Esophagus muscularis mucosa (tissue), 4 donors: Measurements from ENCODE around the gene IQCK.

ENCODE experiments used
- EP300 ChIP-seq: sonication (generic); formaldehyde crosslinking; IDR thresholded peaks from one replicate; pipeline ENCODE4 v1.6.1; 2017; ENCODE audit warnings: antibody characterized with exemption
- POLR2A ChIP-seq: fragments of 450-650 bp; IDR thresholded peaks from one replicate; pipeline ENCODE4 v1.6.1; 2017; ENCODE audit warnings: antibody characterized with exemption, moderate library complexity, mild to moderate bottlenecking, low read depth
- POLR2AphosphoS5 ChIP-seq, 2 donors: sonication (generic); formaldehyde crosslinking; IDR thresholded peaks; one replicate each; pipeline ENCODE4 v1.6.1; 2017; ENCODE audit warnings: antibody characterized with exemption in 2 of 2
- TF ChIP-seq, protein P1 (sequence below), 3 experiments: fragments of 200-600 bp in 2 of 3; fragments of 450-650 bp in 1 of 3; sonication (generic) in 2 of 3; IDR thresholded peaks; one replicate each; pipeline ENCODE4 v1.5.1; 2017 to 2019; ENCODE audit warnings: antibody characterized with exemption in 3 of 3, mild to moderate bottlenecking in 2 of 3, moderate library complexity in 1 of 3

DNA sequence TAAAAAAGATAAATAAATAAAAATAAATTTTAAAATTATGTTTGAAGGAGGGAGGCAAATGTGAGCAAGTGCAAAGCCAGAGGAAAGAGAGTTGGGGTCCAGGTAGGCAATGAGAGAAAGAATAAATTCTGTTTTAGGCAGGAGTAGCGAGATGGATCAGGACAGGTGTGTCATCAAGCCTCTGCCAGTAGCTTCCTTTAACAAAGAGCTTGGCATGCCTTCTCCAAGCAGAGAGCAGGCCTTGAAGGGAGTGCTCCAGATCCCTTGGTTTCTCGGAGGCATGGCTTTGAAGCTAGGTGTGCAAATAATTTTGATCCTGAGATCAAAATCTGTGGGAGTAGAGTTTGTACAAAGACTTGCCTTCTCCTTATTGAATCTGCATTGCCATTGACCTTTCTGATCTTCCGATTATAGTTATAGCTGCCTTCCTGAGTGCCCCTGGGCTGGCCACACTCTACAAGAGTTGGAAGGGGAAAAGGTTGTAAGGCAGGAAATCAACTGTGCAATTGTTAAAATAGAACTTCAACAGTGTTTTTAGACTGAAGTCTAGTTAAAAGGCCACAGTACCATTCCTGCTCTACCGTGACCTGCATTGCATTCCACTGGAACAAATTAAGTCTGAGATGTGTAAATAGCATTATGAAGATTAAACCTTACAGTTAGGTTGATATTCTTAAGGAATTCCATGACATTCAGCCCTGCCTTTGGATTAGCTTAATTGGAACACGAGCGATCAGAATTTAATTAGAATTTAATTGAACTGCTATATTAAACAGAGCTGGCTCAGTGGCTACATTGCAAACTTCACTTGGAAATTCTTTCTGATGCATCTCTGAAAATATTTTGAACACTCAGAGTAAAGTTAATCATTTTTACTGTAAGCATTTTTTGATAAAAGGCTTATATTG lies 33.7 kb downstream of the IQCK start:
- TF ChIP-seq, protein P1, sequence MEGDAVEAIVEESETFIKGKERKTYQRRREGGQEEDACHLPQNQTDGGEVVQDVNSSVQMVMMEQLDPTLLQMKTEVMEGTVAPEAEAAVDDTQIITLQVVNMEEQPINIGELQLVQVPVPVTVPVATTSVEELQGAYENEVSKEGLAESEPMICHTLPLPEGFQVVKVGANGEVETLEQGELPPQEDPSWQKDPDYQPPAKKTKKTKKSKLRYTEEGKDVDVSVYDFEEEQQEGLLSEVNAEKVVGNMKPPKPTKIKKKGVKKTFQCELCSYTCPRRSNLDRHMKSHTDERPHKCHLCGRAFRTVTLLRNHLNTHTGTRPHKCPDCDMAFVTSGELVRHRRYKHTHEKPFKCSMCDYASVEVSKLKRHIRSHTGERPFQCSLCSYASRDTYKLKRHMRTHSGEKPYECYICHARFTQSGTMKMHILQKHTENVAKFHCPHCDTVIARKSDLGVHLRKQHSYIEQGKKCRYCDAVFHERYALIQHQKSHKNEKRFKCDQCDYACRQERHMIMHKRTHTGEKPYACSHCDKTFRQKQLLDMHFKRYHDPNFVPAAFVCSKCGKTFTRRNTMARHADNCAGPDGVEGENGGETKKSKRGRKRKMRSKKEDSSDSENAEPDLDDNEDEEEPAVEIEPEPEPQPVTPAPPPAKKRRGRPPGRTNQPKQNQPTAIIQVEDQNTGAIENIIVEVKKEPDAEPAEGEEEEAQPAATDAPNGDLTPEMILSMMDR (IDR thresholded peaks at IDR 0.05) = no peak
- TF ChIP-seq POLR2A = no peak
- no peak for TF ChIP-seq POLR2AphosphoS5 (IDR thresholded peaks at IDR 0.05)
- no peak for TF ChIP-seq EP300
